GM19455 (cell line): ENCODE results near the gene SSR3.

Experiments used
- ATAC-seq: cut with Tn5 transposase; IDR thresholded peaks from one replicate; pipeline ENCODE4 v1.9.1; 2021; ENCODE audit not compliant: unreplicated experiment

Gene SSR3

DNA sequence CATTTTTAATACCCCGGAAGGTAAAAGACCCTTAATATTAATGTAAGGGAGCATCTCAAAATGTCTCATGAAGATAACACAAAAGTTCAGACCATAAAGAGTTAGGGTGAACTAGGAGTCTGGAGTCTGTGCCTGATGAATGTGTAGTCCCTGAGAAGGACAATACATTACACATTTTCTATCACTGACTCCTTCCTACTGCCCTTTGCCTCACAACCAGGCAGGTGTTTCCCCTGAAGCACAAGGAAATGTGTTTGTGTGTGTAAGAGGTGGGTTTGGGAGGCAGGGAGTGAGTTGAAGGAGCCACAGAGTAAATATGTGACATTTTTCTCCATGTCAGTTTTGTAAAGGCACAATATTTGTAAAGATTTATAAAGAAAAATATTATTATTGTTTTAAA is 59.1 kb downstream of the SSR3 start:
- no peak for ATAC-seq

DNA sequence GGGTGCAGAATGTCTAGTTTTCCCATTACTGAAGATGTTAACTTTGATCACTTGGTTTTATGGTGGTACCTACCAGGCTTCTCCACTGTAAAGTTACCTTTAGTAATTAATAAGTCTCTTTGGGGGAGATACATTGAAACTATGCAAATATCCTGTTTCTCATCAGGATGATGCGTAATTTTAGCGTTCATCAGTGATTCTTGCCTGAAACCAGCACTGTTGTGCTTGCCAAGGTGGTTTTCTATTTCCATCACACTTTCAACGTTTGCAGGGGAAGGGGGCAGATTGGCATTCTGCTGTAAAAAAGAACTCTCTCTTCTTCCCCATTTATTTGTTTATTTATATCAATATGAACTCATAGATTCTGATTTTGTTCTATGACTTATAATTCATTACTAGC is 61.0 kb downstream of the SSR3 start:
- no peak for ATAC-seq

DNA sequence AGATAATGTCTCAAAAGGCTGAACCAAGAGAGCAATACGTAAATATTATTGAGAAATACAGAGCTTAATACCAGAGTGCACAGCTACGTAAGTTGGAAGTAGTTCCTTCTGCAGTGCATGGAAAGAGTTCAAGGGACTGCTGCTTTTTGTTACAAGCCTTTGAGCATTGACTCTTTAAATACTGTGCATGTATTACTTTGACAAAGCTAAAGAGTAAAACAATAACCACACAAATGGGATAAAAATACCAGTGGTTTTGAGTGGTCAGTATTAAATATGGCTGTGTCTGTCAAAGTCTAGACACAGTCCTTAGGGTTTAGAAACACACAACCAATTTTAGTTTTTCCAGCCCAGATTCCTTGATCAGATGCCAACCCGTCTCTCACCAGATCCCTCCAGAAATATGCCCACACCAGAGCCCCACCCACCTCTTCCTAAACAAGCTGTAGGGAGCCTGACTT is 62.1 kb downstream of the SSR3 start:
- no peak for ATAC-seq

DNA sequence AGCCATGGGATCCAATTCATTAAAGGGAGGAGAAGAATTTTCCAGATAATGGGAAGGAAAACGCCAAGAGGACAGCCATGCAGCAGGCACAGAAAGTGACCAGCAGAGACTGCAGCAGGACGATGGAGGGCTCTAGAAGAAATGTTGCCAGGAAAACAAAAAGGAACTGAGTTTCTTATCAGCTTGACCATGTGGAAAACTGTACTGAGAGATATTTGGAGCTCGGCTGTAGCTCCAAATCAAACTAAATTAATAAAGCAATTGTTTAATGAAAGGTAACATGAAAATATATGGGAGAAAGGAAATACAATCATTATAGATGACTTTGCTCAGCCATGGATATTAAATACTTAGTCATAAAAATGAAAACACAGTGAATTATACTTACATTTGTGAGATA is 63.7 kb downstream of the SSR3 start:
- ATAC-seq: no peak
